Dedifferentiated amniotic fluid mesenchymal stem cell (primary cell): ENCODE results near the gene HSP90B1.

Source experiments
- DNase-seq: peaks from one replicate; pipeline ENCODE4 v3.0.0-alpha.2; 2016; ENCODE audit errors: extremely low spot score

The HSP90B1 gene

DNA sequence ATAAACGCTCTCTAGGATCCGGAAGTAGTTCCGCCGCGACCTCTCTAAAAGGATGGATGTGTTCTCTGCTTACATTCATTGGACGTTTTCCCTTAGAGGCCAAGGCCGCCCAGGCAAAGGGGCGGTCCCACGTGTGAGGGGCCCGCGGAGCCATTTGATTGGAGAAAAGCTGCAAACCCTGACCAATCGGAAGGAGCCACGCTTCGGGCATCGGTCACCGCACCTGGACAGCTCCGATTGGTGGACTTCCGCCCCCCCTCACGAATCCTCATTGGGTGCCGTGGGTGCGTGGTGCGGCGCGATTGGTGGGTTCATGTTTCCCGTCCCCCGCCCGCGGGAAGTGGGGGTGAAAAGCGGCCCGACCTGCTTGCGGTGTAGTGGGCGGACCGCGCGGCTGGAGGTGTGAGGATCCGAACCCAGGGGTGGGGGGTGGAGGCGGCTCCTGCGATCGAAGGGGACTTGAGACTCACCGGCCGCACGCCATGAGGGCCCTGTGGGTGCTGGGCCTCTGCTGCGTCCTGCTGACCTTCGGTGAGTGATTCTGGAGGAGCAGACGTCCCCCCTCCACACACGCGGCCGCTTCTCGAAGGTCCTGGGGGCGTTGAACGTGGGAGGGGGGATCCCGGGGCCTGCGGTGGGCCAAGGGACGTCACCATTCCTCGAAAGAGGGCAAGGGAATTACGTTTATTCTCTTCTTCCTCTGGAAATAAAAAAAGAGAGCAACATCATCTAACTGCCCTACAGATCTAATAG is at the start of gene HSP90B1:
Gene HSP90B1, plus strand, starts transcription at position 377 of the 753 bp plus-strand sequence. Its CDS starts 106 bp downstream, at position 483.
- DNase-seq: peak; percentile 100

DNA sequence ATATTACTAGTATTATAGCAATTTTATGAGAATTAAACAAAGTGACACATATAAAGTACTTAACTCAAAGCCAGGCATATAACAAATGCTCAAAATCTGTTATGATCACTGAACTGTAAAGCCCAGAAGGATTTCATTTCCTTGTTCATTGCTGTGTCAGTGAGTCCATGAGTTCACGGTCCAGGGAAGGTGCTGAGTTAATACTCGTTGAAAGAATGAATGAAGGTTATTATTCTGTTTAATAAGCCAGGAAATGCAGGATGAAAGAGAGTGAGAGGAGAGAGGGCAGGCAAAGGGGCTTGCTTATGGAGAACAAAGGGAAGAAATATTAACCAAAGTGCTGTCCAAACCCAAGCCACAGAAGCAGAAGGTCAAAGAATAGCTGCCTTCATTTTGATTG is 48.9 kb upstream of the HSP90B1 start:
- DNase-seq: no peak

DNA sequence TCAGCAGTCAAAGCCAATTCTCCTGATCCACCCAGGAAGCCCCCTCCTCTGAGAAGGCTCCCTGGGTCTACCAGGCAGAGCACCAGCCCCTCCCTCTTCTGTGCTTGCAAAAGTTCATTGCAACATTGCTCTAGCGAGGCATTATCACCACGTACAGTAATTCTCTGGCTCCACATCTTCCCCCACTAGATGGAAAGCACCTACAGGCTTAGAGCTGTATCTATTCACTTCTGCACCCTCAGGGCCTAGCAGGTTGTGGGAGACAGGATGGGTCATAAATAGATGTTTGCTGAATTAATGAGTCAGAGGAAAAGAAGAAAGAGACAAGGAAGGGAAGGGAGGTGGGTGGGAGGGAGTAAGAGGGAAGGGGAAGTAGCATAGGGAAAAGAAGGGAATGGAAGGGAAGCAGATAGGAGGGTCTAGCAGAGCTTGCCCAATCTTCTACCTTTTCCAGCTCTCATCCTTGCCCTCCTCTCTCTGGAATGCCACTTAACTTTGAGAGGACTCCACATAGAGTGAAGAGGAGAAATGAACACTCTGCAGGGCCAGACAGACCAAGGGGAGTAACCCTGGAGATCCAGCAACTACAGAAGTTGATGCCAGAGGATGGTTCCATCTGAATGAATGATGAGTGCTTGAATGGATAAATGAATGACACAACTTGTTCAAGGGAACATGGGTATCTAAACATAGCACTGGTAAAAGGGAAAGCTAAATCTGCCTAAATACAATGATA is 47.2 kb upstream of the HSP90B1 start:
- DNase-seq: no peak

GRCh38 chr12:103883908-103884307 is 46.3 kb upstream of the HSP90B1 start:
- DNase-seq: no peak

DNA sequence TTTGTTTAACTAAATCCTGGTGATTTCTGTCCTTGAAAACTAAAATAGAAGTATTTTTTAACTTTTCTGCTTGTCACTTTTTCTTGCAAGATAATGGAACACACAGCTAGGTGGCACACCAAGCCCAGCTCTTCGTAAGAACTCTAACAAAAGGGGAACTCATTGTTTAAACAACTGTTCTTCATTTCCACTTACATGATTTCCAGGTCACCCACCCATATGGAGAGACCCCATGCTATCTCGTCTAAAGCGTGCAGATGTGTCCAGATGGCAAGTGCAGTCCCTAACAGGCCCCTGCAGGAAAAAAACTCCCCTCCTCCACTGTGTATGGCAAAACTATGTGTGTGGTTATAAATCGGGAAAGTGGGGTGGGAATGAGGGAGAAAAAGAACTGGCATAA is 45.9 kb upstream of the HSP90B1 start:
- peak; percentile 52 for DNase-seq

DNA sequence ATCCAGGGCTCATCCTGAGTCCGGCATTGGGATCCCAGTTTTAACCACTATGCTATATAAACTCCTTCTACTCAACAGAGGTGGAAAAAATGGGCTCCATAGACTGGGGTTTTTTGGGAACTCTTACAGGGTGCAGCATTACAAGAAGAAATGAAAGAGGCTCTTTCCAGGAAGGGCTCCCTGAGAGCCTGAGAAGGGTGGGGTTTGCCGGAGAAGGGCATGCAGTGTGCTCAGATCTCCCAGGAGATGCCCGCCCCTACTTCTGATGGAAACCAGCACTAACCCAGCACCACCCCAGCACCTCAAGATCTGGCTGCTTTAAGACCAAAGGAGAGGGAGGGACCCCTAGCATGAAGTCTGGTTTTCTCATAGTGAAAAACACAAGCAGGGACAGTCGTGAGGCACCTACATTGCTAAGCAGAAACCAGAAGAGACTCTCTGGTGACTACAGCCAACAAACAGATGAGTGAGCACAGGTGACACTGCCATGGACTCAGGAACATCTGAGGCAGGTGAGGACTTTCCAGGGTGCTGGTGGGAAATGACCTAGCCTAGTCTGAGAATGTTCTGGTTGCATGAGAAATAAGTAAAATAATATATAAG is 43.9 kb upstream of the HSP90B1 start:
- DNase-seq: no peak

DNA sequence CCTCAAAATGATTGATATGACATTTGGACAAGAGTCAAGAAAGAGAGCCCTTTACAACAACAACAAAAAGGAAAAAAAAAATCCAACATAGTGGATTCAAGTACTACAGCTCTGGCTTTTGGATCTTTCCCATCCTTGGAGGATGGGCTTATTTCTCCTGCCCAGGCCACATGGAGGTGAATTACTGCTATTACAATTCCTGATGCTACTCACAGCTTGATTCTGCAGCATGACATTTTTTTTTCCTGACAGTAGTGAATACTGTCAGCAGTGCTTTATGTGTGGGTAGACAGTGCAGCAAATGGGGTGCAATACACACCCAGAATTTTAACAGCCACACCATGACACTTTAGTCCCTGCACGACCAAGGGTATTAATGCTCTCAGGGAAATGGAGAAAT is 42.5 kb upstream of the HSP90B1 start:
- no peak for DNase-seq

DNA sequence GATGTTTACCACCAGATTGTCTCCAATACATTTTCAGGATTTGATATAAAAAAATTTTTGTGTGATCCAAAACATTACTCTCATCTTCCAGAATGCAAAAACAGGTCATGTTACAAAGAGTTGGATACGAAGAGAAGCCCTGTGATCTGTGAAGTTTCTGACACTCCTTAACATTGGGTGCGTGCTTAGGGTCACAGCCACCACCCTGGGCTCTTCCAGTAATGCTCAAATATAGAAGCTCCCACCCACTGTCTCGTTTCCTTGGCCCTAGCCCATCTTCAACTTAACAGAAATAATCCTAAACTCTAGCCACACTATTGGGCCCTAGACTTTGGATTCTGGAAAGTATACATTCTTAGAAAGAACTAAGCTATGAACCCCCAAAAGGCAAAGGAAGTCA is 32.9 kb upstream of the HSP90B1 start:
- DNase-seq: no peak

DNA sequence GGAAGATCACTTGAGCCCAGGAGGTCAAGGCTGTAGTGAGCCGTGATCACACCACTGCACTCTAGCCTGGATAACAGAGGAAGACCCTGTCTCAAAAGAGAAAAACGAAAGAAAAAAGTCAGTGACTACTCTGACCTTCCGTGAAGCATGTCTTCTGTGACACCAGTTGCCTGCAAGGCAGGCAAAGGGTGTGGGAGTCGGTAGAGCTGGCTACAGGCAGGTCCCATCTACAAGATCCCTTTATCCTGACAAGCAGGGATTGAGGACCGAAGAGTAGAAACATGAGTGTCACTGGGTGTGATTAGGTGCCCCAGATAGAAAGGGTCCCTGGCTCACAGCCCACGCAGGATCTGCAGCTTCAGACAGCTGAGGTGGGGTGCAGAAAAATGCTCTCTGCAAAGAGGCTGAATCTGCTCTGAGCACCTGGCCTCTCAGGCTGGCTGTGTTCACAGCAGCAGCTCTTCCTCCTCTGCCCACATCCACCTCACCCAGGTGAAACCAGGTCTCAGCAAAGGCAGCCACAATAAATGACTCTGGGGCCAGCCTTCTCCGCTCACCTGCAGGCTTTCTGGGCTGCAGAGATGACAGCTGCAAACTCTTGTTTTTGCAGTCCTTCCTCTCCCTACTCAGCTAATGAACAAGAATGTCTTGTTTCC is 28.6 kb upstream of the HSP90B1 start:
- no peak for DNase-seq

- DNase-seq: no peak
These were observed 26.2 kb upstream of the HSP90B1 start for GRCh38 chr12:103903993-103904392.

DNA sequence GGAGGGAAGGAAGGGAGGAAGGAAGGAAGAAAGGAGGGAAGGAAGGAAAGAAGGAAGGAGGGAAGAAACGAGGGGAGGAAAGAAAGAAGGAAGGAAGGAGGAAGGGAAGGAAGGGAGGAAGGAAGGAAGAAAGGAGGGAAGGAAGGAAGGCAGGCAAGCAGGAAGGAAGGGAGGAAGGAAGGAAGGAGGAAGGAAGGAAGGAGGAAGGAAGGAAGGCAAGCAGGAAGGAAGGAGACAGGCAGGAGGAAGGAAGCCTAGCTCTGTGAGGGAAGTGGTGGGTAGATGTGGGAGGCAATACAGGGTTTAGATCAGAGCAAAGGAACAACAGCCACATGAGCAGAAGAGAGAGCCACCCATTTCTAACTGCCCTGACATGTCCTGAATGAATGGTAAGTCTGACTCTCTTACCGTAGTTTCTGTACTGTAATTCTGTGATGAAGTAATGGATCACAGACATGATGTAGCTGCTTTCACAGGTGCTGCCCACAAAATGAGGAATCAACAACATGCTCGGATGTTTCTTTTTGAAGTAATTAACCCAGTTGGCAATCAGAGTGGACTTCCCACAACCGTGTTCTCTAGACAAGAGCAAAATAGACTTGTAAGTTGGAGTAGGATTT is 24.4 kb upstream of the HSP90B1 start:
- DNase-seq: no peak

DNA sequence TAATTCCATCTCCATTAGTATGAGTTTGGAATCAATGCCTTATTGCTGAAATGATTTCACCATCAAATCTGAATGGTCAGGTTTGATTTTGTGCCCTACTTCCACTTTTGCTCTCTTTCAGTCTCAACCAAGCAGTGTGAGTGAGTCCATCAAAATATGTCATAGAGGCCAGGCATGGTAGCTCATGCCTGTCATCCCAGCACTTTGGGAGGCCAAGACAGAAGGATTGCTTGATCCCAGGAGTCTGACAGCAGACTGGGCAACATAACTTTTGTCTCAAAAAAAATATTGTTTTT is 22.0 kb upstream of the HSP90B1 start:
- no peak for DNase-seq

DNA sequence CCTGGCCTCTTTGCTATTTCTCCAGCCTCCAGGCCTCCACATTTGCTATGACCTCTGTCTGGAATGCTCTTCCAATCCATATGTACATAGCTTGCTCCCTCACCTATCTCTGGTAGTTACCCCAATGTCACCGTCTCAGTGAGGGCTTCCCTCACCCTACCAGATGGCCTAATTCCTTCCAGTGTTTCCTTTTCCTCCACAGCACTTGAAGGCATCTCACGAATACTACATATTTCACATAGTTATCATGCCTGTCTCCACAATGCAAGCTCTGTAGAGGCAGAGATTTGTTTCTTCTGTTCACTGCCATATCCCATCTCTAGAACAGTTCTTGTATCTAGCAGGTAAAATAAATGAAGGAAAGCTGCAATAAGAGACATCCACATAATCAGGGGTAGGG is 21.3 kb upstream of the HSP90B1 start:
- DNase-seq: peak; percentile 74

GRCh38 chr12:103909811-103910210 is 20.4 kb upstream of the HSP90B1 start:
- DNase-seq: no peak

DNA sequence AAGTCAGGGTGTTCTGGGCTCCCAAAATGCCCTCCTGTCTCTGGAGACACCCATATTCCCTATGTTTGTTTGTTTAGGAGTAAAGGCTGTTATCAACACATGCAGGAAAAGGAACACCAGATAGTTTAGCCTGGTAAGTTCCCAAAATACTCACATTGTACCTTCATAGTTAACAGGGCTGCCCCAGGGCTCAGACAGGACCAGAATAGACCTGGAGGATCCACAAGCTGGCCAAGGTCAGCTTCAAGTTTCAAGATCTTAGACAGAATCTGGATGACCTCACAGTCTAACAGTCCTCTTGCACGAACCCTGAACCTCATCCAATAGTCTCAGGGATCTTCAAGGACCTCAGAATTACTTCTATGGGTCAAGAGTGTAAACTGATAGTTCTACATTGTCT is 18.1 kb upstream of the HSP90B1 start:
- DNase-seq: no peak

- DNase-seq: no peak
These were observed 17.1 kb upstream of the HSP90B1 start for GRCh38 chr12:103913100-103913499.

DNA sequence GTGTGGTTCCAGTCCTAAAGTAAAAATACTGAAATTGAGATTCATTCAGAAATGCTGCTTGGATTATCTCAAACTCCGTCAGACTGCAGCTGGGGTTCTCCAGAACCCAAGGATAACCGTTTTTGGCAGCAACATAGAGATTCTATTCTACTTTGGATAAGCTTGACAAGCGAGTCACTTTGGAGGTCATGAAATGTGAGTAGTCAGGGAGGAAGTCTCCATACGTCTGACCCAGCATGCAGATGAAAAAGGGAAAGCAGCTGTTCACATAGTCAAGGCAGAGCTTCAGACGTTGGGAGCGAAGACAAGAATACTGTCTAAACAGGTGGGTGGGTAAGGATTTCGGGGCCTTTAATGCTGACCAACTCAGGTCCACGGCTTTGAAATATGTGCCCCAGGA is 14.9 kb upstream of the HSP90B1 start:
- no peak for DNase-seq

DNA sequence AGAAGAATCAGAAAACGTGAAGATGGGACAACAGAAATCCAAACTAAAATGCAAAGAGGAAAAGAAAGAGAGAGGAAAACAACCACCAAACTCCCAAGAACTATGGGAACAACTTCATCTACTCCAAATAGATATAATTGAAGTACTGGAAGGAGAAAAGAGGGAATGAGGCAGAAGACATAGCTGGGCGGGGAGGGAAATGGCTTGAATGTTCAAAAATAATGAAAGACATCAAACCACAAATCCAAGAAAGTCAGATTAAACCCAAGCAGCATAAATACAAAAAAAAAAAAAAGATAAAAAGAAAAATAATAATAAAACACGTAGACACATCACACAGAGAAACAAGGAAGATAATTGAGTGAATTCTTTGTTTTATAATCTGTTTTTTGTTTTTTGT is 12.3 kb upstream of the HSP90B1 start:
- DNase-seq: no peak

DNA sequence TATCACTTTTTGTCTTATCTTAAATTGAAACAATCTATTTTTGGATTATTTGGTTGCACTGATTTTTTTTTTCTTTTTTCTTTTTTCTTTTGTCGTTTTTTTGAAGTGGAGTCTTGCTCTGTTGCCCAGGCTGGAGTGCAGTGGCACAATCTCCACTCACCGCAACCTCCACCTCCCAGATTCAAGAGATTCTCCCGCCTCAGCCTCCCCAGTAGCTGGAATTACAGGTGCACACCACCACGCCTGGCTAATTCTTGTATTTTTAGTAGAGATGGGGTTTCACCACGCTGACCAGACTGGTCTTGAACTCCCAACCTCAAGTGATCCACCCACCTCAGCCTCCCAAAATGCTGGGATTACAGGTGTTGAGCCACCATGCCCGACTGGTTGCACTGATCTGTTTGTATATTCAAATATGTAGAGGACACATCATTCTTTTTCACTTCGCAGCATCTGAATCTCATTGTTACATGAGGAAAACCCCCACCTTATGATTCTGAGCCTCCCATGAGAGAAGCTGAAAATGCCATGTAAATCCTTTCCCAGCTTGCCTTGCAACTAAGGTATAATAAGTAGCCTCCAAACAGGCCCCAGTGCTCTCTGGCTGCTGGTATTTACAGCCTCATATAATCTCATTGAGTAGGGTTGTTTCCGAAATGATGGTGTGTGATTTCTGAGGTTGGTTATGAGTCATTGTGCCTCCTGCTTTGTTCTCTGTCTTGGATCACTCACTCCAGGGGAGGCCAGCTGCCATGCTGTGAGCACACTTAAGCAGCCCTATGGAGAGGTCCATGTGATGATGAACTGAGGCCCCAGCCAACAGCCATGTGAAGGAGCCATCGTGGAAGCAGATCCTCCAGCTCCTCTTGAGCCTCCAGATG is 5.2 kb upstream of the HSP90B1 start:
- DNase-seq: no peak

GRCh38 chr12:103928682-103929045 is 1.5 kb upstream of the HSP90B1 start:
- DNase-seq: no peak

- DNase-seq: peak; percentile 29
These were observed 995 bp upstream of the HSP90B1 start for GRCh38 chr12:103929046-103929783.
